NCI-H1417 treated with DMSO at 0.1 percent for 48 hours (cell line): ENCODE results near the gene KCNMA1.

Experiments used
- DNase-seq: peaks from one replicate; lab custom pipeline; 2025; lab: John Stamatoyannopoulos, UW

The KCNMA1 gene

GRCh38 chr10:77634939-77635338 lies 2.7 kb downstream of the KCNMA1 start:
- no peak for DNase-seq

DNA sequence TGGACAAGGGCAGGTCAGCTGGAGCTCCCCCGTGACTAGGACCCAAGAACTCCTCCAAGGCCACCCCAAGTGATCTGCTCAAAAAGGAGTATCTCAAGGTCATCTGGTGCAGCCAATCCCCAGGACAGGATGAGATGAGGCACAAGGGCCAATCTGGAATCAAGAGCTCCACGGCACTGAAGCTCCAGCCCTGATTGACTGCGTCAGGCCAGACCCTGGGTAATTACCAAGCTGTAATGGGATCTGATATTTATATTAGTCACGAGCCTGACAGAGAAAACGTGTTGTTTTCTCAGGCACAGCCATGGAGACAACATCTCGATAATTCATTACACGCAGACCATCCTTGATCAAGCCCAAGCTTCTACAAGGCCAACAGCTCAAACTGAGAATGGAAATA lies 4.2 kb downstream of the KCNMA1 start:
- DNase-seq: no peak

GRCh38 chr10:77631241-77631640 lies 6.4 kb downstream of the KCNMA1 start:
- DNase-seq: no peak

GRCh38 chr10:77630507-77630848 lies 7.1 kb downstream of the KCNMA1 start:
- no peak for DNase-seq

DNA sequence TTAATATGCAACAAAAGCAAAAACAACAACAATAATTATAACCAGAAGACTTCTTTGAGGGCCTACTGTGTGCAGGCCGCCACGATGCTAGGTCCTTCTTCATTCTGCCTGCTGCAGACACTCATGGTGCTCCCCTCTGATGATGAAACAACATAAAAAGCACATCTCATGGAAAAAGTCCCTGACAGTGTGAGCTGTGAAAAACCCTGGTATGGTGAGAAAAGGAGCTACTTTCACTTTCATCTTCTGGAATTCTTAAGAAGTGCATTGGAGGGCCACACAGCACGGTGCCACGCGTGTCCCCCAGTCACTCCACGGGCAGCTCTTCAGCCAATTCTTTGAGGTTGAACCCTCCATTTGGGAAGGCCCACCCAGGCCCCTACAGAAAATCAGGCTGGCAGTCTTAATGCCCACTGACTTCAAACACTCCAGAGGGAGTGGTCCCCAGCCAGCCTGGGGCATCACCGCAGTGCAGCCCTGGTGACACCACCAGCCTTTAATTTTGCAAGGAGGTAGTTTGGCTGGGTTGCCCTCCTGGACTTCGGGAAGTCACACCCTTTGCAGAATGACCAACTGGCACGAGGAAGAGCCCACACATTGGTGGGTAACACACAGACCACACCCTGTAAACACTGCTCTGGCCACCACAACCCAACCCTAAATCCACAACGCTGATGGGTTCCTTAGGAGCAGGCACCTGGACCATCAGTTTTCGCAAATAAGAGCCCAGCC lies 7.7 kb downstream of the KCNMA1 start:
- no peak for DNase-seq

- DNase-seq: no peak
These were observed 8.5 kb downstream of the KCNMA1 start for GRCh38 chr10:77628906-77629730.

- no peak for DNase-seq
These were observed 11.2 kb downstream of the KCNMA1 start for GRCh38 chr10:77626266-77626935.

DNA sequence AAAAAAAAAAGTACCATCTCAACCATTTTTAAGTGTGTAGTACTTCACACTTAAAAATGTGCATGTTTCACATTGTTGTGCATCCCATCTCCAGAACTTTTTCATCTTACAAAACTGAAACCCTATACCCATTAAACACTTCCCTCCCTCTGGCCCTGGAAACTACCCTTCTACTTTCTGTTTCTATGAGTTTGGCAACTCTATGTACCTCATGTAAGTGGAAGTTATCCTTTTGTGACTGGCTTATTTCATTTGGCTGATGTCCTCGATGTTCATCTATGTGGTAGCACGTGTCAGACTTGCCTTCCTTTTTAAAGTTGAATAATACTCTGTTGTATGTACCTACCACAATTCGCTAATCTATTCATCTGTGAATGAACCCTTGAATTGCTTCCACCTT lies 12.2 kb downstream of the KCNMA1 start:
- DNase-seq: no peak

DNA sequence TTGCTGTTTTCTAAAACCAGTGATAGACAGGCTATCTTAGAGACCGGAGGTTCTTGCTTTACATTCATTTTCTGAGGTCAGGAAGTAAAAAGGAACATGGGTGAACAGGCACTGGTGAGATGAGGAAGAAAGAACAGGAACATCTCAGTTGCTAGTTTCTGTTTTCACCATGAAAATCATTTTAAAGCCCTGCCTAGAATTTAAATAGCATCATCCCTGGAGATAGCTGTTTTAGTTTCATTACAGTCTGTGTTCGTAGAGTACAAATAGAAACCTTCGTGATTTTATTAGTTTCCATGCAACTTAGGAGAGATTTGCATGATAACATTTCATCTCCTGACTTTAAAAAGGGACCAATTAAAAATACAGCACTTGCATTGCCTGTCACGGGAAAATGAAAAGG lies 14.7 kb downstream of the KCNMA1 start:
- no peak for DNase-seq

DNA sequence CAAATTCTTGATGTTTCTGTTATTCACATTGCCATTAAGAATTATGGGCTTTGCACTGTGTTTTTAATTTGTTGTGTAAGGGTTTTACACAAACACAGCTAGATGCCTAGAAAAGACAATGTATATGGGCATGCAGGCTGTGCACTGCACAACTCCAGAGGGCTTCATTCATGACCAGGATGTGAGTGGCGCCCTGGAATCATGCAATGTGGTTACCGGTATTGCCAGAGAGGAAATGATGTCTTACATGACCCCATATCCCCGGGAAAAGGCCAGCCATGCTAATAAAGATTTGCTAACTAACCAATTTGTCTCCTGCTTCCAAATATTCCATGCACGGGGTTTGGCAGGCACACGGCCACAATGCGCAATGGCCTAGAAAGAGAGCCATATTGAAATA lies 16.9 kb downstream of the KCNMA1 start:
- DNase-seq: no peak

DNA sequence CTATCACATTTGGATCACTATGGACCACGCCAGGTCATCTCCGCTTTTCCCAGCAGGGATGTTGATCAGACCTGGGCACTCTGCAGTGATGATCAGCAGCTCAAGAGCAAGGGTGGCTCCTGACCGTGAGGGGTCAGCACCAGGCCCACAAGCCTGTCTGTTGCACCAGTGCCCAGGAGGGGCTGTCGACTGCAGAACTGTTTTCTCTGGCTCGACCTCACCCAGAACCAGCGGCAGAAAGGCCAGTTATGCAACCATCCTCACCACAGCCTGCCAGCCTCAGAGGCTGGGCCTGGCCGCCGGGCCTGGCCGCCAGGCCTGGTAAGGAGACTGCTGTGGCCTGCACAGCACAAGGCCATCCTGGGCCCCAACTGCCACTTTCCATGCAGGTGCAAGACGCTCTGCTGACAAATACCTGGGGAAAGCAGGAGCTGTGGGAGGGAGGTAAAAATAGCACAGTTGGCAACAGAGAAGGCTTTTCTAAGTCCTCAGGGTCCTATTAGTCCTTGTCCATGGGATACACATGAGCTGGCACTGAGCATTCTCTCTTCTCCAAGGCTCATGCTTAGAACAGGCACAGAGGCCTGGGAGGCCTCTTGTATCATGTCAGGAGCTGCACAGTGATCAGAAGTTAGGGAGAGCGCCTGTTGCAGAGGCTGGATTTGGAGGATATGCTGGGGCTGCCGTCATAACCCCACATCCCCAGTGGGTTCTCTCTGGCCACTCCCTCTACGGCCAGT lies 17.5 kb downstream of the KCNMA1 start:
- no peak for DNase-seq

DNA sequence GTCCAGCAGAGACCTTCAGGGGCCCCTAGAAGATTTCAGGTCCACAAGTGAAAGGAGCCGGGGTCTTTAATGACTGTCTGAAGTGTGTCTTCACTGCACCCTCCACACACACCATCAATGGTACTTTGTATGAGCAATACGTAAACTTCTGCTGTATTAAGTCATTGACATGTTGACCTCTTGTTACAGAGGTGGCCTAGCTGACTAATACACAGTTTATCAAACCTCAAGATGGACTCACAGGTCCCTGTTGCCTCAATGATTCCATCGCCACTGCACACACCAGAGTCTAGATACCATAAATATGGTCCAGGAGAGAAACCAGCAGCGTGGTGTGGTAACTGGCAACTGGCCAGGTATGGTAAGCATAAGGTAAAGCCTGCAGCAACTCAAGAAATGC lies 19.5 kb downstream of the KCNMA1 start:
- no peak for DNase-seq

DNA sequence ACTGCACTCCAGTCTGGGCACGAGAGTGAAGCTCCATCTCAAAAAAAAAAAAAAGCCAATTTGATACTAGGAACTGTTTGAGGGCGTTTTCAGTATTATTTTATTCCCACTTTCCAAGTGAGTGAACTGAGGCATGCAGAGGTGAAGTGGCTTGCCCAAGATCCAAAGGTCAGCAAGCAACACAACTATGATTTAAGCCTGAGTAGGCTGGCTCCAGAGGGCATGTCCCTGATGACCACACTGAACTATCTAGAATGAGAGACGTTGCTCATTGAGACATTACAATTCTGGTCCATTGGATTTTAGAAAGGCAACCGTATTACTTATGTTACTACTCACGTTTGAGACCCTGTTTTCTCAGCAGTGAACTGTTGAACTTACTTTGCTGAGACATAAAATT lies 20.8 kb downstream of the KCNMA1 start:
- DNase-seq: no peak

DNA sequence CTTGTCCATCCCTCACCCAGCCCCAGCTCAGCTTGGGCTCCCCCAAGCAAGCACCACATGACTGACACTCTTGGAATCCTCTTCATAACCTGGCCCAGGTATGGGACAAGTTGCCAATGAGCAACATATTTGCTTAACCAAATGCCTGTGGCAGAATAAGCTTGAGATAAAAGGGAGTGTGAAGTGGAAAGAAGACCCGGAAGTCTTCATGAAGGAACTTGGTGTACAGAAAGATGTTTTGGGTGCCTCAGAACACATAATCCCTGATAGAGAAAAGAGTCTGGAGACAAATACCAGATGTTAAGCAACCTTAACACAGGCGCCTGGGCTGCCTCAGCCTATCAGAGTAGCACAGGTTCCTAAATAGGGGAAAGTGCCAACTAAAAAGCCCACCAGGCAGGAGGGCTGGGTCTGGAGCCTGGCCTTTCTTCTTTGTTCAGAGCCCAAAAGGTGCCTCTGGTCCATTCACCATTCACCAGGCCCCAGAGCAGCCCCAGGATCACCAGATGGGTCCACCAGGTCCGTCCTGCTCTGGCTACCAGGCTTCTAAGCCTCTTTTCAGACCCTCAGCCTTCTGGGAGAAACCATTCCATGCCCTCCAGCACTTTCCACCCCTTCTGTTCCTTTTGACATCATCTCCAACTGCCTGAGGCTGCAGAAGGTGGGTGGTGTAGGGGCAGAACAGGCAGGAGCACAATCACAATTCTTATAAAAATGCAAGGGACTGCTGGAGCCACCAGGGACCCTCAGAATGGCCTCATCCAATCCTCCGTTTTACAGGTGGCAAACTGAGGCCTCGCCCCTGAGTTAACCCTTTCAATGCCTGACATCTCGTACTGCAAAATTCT lies 22.6 kb downstream of the KCNMA1 start:
- no peak for DNase-seq

DNA sequence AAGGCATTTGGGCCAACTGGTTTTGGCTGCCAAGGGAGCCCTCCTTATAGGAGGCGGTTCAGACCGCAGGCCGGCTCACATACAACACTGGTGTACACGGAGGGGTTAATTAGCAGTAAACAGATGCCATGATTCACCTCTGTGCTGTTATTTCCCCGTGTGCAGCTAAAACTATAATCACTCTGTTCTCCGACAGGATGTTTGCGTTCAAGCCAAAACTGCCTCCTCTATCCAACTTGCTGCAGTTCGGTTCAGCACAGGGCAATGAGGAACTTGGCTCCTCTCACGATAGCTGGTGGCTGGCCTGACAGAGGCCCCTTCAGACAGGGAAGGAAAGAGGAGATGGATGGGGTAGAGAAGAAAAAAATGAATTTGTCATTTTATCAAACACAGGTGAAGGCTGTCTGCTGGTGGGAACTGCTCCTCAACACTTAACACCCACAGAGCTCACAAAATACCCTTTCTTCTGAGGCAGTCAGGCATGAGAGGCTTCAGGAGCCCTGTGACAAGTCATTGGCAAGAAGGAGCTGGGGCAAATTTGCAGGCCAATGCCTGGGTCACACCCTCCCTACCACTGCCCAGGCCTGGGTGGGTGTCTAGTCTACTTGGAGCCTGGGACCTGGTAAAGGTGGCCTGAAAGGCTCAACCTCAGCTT lies 24.0 kb downstream of the KCNMA1 start:
- no peak for DNase-seq

GRCh38 chr10:77611670-77612069 lies 25.9 kb downstream of the KCNMA1 start:
- no peak for DNase-seq

DNA sequence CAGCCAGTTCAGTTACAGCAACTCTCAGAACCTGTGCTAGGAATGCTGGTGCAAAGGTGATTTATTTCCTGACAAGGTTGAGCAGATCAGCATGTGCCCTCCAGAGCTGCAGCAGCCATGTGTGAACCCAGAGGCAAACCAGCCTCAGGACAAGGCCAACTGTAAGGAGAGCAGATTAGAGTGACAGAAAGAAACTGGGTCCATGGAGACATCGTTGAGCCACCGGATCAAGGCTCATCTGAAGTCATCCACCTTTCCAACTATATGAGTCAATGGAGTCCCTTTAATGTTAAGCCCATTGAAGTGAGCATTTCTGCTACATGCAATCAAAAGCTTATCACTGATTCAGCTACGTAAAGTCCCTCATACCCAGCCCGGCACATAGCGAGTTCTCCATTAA lies 26.4 kb downstream of the KCNMA1 start:
- DNase-seq: no peak

GRCh38 chr10:77609781-77610272 lies 27.8 kb downstream of the KCNMA1 start:
- DNase-seq: no peak

- no peak for DNase-seq
These were observed 29.3 kb downstream of the KCNMA1 start for GRCh38 chr10:77608281-77608680.

DNA sequence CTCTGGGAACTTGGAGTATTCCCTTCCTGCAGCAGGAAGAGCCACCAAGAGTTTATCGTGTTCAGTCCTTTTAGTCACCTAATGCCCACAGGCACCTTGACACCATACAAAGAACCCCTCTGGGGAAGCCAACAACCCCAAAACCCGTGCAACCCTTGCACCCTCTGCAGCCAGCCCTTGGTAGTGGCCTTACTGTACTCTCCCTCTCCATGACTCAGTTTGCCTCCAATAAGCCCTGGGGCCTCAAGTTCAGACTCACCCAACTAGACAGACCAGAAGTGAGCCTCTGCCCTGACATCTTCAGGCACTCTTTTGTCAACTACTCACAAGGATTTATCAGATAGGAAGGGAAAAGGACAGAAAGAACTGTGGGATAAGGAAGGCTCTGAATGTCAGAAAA lies 30.9 kb downstream of the KCNMA1 start:
- DNase-seq: no peak

DNA sequence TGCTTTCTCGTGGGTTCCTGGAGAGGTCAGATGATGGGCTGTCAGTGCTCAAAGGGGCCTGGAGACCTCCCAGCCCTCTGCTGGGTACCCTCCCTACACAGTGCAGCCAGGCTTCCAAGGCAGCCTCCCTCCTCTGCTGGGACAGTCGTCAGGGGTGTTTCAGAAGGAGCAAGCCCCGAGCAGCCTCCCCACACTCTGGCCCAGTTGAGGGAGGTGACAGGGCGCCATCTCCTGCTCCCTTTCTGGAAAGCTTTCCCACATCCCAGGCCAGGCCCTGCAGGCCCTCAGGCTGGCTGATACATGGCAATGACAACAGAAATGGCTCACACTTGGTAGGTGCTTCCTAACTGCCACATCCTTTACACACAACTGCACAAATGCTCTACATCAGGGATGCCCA lies 32.1 kb downstream of the KCNMA1 start:
- DNase-seq: no peak
